HFF-Myc (cell line): ENCODE measurements around the gene PLA2G4E.

Experiments used
- DNase-seq: peaks from one replicate; pipeline ENCODE4 v3.0.0-alpha.2; 2011; ENCODE audit warnings: low read depth; ENCODE audit errors: extremely low read depth
- H3K4me3 ChIP-seq: replicated peaks from 2 replicates; pipeline ENCODE4 v1.5.1; 2011; ENCODE audit warnings: low read depth, mild to moderate bottlenecking, control low read depth, low read length
- CTCF ChIP-seq: IDR thresholded peaks from 2 replicates; pipeline ENCODE4 v1.5.1; 2012; ENCODE audit warnings: mild to moderate bottlenecking, low read depth, low read length, control low read depth; ENCODE audit errors: missing control alignments

Gene PLA2G4E

GRCh38 chr15:42024303-42024702 is 3.5 kb upstream of the PLA2G4E start:
- no peak for TF ChIP-seq CTCF
- H3K4me3 ChIP-seq, result no peak overlapping the region
- no peak for DNase-seq

GRCh38 chr15:42021593-42021992 is 751 bp upstream of the PLA2G4E start:
- H3K4me3 ChIP-seq, result no peak overlapping the region
- DNase-seq, result no peak
- TF ChIP-seq CTCF, result no peak

- no peak overlapping the region for H3K4me3 ChIP-seq
- TF ChIP-seq CTCF, result no peak
- no peak for DNase-seq
Observed at GRCh38 chr15:42018306-42019224, 2.3 kb downstream of the PLA2G4E start.

- TF ChIP-seq CTCF, result no peak
- DNase-seq, result no peak
Observed at GRCh38 chr15:42016971-42017370, 3.9 kb downstream of the PLA2G4E start.

GRCh38 chr15:42014406-42014805 is 6.4 kb downstream of the PLA2G4E start:
- H3K4me3 ChIP-seq, result no peak overlapping the region
- TF ChIP-seq CTCF, result no peak
- no peak for DNase-seq

More at GRCh38 chr15:42016971-42017370, 3.9 kb downstream of the PLA2G4E start:
- H3K4me3 ChIP-seq, result no peak overlapping the region

- DNase-seq, result no peak
- no peak for TF ChIP-seq CTCF
- H3K4me3 ChIP-seq, result no peak overlapping the region
Observed at GRCh38 chr15:42012928-42013482, 7.8 kb downstream of the PLA2G4E start.
